ENCODE measurements around the gene TXNRD1. TPM values are rescaled to one million over a fixed set of nuclear protein-coding genes. Genes with fewer than 3 reads are reported as not detected.

TXNRD1 gene
- total RNA-seq, 4 donors from 2014 or later, result 94.1 to 240 (median 128) TPM

DNA sequence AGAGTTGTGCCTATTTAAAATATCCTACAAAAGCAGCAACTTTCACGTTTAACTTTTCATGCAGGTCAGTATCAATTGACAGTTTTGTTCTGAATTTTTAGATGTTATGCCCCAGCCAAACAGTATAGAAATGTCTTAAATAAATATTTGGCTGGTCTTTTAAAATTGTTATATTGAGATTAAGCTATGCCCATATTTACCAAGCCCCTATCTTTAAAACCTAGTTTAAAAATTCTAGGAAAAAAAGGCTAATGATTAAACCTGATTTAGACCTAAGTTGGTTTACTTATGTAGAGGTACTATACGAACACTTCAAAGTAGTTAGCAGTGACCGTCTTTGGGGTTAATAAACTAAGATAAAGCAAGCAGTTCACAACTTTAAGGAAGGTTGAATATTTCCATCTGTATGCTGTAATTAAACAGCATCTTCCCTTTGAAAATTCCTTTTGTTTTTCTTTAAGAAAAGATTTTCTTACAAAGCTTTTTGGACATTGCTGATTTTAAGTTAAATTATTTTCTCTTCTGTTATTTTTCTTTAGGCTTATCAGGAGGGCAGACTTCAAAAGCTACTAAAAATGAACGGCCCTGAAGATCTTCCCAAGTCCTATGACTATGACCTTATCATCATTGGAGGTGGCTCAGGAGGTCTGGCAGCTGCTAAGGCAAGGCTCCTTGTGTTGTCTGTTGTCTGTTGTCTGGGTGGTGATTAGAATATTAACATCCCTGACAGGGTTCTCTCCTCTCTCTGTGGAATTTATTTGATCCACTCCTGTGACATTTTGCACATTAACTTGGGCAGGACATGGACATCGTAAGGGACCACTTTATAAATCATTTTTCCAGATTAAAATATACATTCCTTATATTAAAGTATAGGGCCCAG, 95.4 kb downstream of the TXNRD1 start:
- peaks cover 0 to 52% (median 0%) of the 10 kb centered on the region in 3 donors for H3K36me3 ChIP-seq
- H3K4me1 ChIP-seq, result no peaks in the 10 kb centered on the region

DNA sequence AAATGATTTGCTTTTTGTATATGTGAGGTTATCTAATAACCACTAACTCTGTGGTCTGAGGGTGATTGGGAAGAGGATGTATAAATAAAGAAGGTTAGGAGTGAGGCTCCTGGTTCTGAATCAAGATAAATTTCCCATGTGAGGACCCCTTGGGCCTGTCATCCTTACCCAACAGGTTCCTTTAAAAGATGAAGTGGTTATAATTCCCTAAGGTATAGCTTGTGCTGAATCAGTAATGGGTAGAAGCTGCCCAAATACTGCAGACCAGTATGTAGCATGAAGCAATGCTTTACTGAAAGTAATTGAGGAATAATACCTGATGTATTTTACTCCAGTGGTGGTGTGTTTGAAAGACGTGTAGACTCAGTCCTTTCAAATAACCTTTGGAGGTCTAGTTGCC, 96.6 kb downstream of the TXNRD1 start:
- H3K27ac ChIP-seq, result no peak overlapping the region
- no peak for DNase-seq
- no peak overlapping the region for H3K4me3 ChIP-seq
- H3K9me3 ChIP-seq, result no peaks in the 10 kb centered on the region
- no peaks in the 10 kb centered on the region for H3K4me1 ChIP-seq
- TF ChIP-seq CTCF (IDR thresholded peaks at IDR 0.05), result no peak
- no peak for TF ChIP-seq POLR2A (IDR thresholded peaks at IDR 0.05)
- peaks cover 0 to 64% (median 0%) of the 10 kb centered on the region in 3 donors for H3K36me3 ChIP-seq
- no peaks in the 10 kb centered on the region for H3K27me3 ChIP-seq

More for the DNA sequence above, 95.4 kb downstream of the TXNRD1 start:
- no peak for DNase-seq
- no peak for TF ChIP-seq CTCF (IDR thresholded peaks at IDR 0.05)
- no peak for TF ChIP-seq POLR2A (IDR thresholded peaks at IDR 0.05)
- Histone ChIP-seq H3K9me3 (no peaks in the 10 kb centered on the region), H3K27ac (no peak overlapping the region), H3K27me3 (no peaks in the 10 kb centered on the region), H3K4me3 (no peak overlapping the region)

DNA sequence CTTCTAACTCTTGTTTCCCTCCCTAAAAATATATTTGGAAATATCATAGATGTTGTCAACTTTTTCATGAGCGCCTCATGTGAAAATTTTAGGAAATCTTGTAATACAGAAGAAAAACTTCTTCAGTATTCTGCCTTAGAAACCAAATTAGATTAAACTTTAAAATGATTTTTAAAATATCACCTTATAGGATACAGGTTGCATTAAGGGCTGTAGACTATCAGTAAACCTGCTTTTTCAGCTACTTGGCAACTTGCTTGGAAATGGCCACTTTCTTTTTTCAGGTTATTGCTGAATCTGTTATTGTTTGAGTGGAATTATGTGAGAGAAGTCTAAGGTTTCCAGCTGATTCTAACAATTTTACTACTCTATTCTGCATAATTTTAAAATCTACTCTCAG, 97.1 kb downstream of the TXNRD1 start:
- TF ChIP-seq CTCF (IDR thresholded peaks at IDR 0.05) (no peak), POLR2A (IDR thresholded peaks at IDR 0.05) (no peak)
- Histone ChIP-seq H3K27ac (no peak overlapping the region), H3K4me1 (no peaks in the 10 kb centered on the region), H3K9me3 (no peaks in the 10 kb centered on the region), H3K4me3 (no peak overlapping the region), H3K27me3 (no peaks in the 10 kb centered on the region), H3K36me3 (peaks cover 0 to 69% (median 0%) of the 10 kb centered on the region in 3 donors)
- DNase-seq, result no peak

GRCh38 chr12:104313568-104314241, 98.1 kb downstream of the TXNRD1 start:
- H3K27ac ChIP-seq, result no peak overlapping the region
- H3K36me3 ChIP-seq, result peaks cover 0 to 79% (median 0%) of the 10 kb centered on the region in 3 donors
- no peaks in the 10 kb centered on the region for H3K4me1 ChIP-seq
- TF ChIP-seq POLR2A (IDR thresholded peaks at IDR 0.05) (no peak), CTCF (IDR thresholded peaks at IDR 0.05) (no peak)
- no peaks in the 10 kb centered on the region for H3K9me3 ChIP-seq
- H3K27me3 ChIP-seq, result no peaks in the 10 kb centered on the region
- no peak for DNase-seq
- no peak overlapping the region for H3K4me3 ChIP-seq

GRCh38 chr12:104314242-104314614, 98.6 kb downstream of the TXNRD1 start:
- Histone ChIP-seq H3K4me3 (no peak overlapping the region), H3K27me3 (no peaks in the 10 kb centered on the region), H3K4me1 (no peaks in the 10 kb centered on the region), H3K9me3 (no peaks in the 10 kb centered on the region), H3K36me3 (peaks cover 0 to 85% (median 0%) of the 10 kb centered on the region in 3 donors), H3K27ac (no peak overlapping the region)
- TF ChIP-seq CTCF (IDR thresholded peaks at IDR 0.05) (no peak), POLR2A (IDR thresholded peaks at IDR 0.05) (no peak)
- DNase-seq, result no peak

Data from Peyer's patch (tissue), 4 donors.